Neural cell (in vitro differentiated cells): ENCODE results near the gene ABHD13. TPM values are rescaled to one million over a fixed set of nuclear protein-coding genes. Genes with fewer than 3 reads are reported as not detected.

ENCODE experiments used
- H2AFZ ChIP-seq: fragments of 200-600, 300-800 bp; sonication (generic), shearing (Covaris generic); 2 replicates; pipeline ENCODE4 v1.6.0; 2014; ENCODE audit warnings: low read depth, mild to moderate bottlenecking, antibody characterized with exemption, low read length, moderate library complexity
- H3F3A ChIP-seq: fragments of 200-600 bp; shearing (Covaris generic); 2 replicates; pipeline ENCODE4 v1.6.1; 2016; ENCODE audit warnings: mild to moderate bottlenecking, moderate library complexity, mixed read lengths, antibody characterized with exemption, low read length; ENCODE audit not compliant: insufficient read depth, poor library complexity, severe bottlenecking
- H3K27ac ChIP-seq: fragments of 200-600, 300-800 bp; sonication (generic), shearing (Covaris generic); 2 replicates; pipeline ENCODE4 v1.5.1; 2014; ENCODE audit warnings: mild to moderate bottlenecking, low read length, moderate library complexity
- H3K27me3 ChIP-seq: fragments of 300-800, 200-600 bp; sonication (generic), shearing (Covaris generic); 2 replicates; pipeline ENCODE4 v1.6.0; 2014; ENCODE audit warnings: mild to moderate bottlenecking, low read depth, low read length, moderate library complexity; ENCODE audit not compliant: insufficient read depth
- H3K36me3 ChIP-seq: fragments of 300-800, 200-600 bp; sonication (generic), shearing (Covaris generic); 2 replicates; pipeline ENCODE4 v1.5.1; 2014; ENCODE audit warnings: mild to moderate bottlenecking, antibody characterized with exemption, low read length, moderate library complexity; ENCODE audit not compliant: insufficient read depth
- H3K4me2 ChIP-seq: fragments of 300-800, 200-600 bp; sonication (generic), shearing (Covaris generic); 2 replicates; pipeline ENCODE4 v1.6.0; 2014; ENCODE audit warnings: mild to moderate bottlenecking, low read length
- H3K4me3 ChIP-seq: fragments of 300-800, 200-600 bp; sonication (generic), shearing (Covaris generic); 2 replicates; pipeline ENCODE4 v1.5.1; 2014; ENCODE audit warnings: mild to moderate bottlenecking, low read length, moderate library complexity
- H3K79me2 ChIP-seq: fragments of 200-600 bp; shearing (Covaris generic); replicated peaks from 2 replicates; pipeline ENCODE4 v1.6.0; 2014; ENCODE audit warnings: mild to moderate bottlenecking, low read length, moderate library complexity; ENCODE audit not compliant: insufficient read depth
- H3K9ac ChIP-seq: fragments of 300-800, 200-600 bp; sonication (generic), shearing (Covaris generic); 2 replicates; pipeline ENCODE4 v1.6.1; 2016; ENCODE audit warnings: mild to moderate bottlenecking, low read length, mixed read lengths
- H3K9me2 ChIP-seq: fragments of 200-600 bp; shearing (Covaris generic); 2 replicates; pipeline ENCODE4 v1.6.1; 2016; ENCODE audit warnings: mild to moderate bottlenecking, low read length, mixed read lengths; ENCODE audit not compliant: insufficient read depth
- H3K9me3 ChIP-seq: fragments of 200-600, 300-800 bp; sonication (generic), shearing (Covaris generic); 2 replicates; pipeline ENCODE4 v1.6.1; 2016; ENCODE audit warnings: mild to moderate bottlenecking, mixed run types, low read length, moderate library complexity, mixed read lengths
- H4K20me1 ChIP-seq: fragments of 200-600 bp; shearing (Covaris generic); 2 replicates; pipeline ENCODE4 v1.6.1; 2016; ENCODE audit warnings: mild to moderate bottlenecking, mixed run types; ENCODE audit not compliant: insufficient read depth
- CTCF ChIP-seq: fragments of 450-650 bp; IDR thresholded peaks from 2 replicates; pipeline ENCODE4 v1.5.1; 2014; ENCODE audit warnings: antibody characterized with exemption, mild to moderate bottlenecking, moderate library complexity; ENCODE audit not compliant: poor library complexity, severe bottlenecking
- EP300 ChIP-seq: fragments of 450-650 bp; conservative IDR thresholded peaks from 2 replicates; pipeline ENCODE4 v1.6.1; 2014; ENCODE audit warnings: antibody characterized with exemption, mild to moderate bottlenecking, moderate library complexity; ENCODE audit not compliant: poor library complexity, severe bottlenecking
- EZH2 ChIP-seq: fragments of 200-600, 300-800 bp; shearing (Covaris generic), sonication (generic); IDR thresholded peaks from 2 replicates; pipeline ENCODE4 v1.6.1; 2014; ENCODE audit warnings: antibody characterized with exemption, low read length, borderline replicate concordance, mild to moderate bottlenecking; ENCODE audit not compliant: insufficient read depth, poor library complexity, severe bottlenecking
- MXI1 ChIP-seq: fragments of 450-650 bp; conservative IDR thresholded peaks from 2 replicates; pipeline ENCODE4 v1.6.1; 2014; ENCODE audit warnings: antibody characterized with exemption, mild to moderate bottlenecking; ENCODE audit not compliant: poor library complexity, severe bottlenecking
- POLR2AphosphoS5 ChIP-seq: IDR thresholded peaks from 2 replicates; pipeline ENCODE4 v1.6.1; 2012
- RAD21 ChIP-seq: fragments of 450-650 bp; conservative IDR thresholded peaks from 2 replicates; pipeline ENCODE4 v1.6.1; 2014; ENCODE audit warnings: antibody characterized with exemption, mild to moderate bottlenecking, moderate library complexity
- SMC3 ChIP-seq: fragments of 450-650 bp; conservative IDR thresholded peaks from 2 replicates; pipeline ENCODE4 v1.6.1; 2014; ENCODE audit warnings: antibody characterized with exemption, mild to moderate bottlenecking, moderate library complexity; ENCODE audit not compliant: poor library complexity
- TAF1 ChIP-seq: IDR thresholded peaks from 2 replicates; pipeline ENCODE4 v1.6.1; 2012; ENCODE audit warnings: low read depth
- polyA plus RNA-seq: library from polyadenylated mRNA; depleted of rRNA; stranded (reverse); fragments of >200 nt; gene quantifications from 2 replicates; pipeline ENCODE4 v1.2.3, GENCODE V29; 2014
- TF ChIP-seq, protein P1 (sequence below): IDR thresholded peaks from 2 replicates; pipeline ENCODE4 v1.6.1; 2012; ENCODE audit warnings: borderline replicate concordance

ABHD13 gene
- polyA plus RNA-seq, 1 donor from 2014 or later, result 14.4 TPM

DNA sequence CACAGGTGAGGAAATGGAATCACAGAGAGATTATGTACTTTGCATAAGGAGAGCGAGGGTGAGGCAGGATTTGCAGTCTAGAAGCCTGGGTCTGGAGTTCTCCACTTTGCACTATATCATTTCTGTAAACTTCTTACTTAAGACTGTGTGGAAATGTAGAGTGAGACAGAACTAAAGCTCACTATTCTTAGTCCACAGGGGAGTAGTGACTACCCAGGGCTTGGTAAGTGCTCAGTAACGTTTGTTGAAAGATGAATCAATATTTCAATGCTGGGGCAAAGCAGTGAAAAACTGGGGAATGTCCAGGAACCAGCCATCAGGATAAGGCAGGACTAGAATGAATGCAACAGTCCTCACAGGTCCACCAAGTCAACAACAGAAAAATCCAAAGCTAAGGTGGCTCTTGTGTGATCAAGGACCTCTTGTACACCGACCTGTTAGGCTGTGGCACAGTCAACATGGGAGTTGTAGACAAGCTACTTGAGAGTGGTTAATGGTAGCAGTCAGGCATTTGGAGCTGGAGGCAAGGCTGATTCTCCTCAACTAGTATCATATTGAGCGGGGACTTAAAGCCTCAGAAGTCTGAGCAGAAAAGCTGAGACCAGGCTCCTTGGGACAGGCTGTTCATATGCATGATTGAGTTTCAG lies 50.4 kb downstream of the ABHD13 start:
- Histone ChIP-seq H2AFZ (no peak overlapping the region), H3K4me2 (no peak overlapping the region), H3K4me3 (no peak overlapping the region), H3K36me3 (no peaks in the 10 kb centered on the region), H3K27me3 (no peaks in the 10 kb centered on the region), H3K27ac (no peak overlapping the region), H3K79me2 (no peaks in the 10 kb centered on the region), H3K9me2 (no peaks in the 10 kb centered on the region), H3F3A (peaks cover 4% of the 10 kb centered on the region), H4K20me1 (no peaks in the 10 kb centered on the region), H3K9ac (no peak overlapping the region), H3K9me3 (no peaks in the 10 kb centered on the region)
- TF ChIP-seq CTCF (no peak), POLR2AphosphoS5 (no peak), RAD21 (no peak), TAF1 (no peak), MXI1 (no peak), SMC3 (no peak), EZH2 (no peak), EP300 (no peak)
- TF ChIP-seq, protein P1, sequence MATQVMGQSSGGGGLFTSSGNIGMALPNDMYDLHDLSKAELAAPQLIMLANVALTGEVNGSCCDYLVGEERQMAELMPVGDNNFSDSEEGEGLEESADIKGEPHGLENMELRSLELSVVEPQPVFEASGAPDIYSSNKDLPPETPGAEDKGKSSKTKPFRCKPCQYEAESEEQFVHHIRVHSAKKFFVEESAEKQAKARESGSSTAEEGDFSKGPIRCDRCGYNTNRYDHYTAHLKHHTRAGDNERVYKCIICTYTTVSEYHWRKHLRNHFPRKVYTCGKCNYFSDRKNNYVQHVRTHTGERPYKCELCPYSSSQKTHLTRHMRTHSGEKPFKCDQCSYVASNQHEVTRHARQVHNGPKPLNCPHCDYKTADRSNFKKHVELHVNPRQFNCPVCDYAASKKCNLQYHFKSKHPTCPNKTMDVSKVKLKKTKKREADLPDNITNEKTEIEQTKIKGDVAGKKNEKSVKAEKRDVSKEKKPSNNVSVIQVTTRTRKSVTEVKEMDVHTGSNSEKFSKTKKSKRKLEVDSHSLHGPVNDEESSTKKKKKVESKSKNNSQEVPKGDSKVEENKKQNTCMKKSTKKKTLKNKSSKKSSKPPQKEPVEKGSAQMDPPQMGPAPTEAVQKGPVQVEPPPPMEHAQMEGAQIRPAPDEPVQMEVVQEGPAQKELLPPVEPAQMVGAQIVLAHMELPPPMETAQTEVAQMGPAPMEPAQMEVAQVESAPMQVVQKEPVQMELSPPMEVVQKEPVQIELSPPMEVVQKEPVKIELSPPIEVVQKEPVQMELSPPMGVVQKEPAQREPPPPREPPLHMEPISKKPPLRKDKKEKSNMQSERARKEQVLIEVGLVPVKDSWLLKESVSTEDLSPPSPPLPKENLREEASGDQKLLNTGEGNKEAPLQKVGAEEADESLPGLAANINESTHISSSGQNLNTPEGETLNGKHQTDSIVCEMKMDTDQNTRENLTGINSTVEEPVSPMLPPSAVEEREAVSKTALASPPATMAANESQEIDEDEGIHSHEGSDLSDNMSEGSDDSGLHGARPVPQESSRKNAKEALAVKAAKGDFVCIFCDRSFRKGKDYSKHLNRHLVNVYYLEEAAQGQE, result no peak

DNA sequence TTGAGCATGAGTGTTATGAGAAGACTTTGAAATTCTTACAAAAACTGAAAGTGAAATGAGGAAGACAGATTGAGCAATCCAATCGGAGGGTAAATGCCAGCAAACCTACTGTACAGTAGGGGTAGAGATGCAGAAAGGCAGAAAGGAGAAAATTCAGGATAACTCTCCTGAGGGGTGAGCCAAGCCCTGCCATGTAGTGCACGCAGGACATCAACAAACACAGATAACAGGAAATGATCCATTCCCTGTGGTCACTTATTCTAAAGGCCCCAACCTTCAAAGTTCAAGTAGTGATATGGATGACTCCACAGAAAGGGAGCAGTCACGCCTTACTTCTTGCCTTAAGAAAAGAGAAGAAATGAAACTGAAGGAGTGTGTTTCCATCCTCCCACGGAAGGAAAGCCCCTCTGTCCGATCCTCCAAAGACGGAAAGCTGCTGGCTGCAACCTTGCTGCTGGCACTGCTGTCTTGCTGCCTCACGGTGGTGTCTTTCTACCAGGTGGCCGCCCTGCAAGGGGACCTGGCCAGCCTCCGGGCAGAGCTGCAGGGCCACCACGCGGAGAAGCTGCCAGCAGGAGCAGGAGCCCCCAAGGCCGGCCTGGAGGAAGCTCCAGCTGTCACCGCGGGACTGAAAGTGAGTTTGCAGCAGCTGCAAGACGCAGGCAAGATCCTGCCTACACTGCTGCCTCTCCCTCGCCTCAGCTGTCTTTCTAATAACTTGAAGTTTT lies 51.6 kb downstream of the ABHD13 start, which contains the start of gene TNFSF13B:
Gene TNFSF13B (plus strand): TSS at position 118 of the 728 bp plus-strand sequence. CDS start 178 bp downstream, at position 296.
- H3K9ac ChIP-seq, result no peak within 1 kb of the TSS
- no peaks in the 10 kb centered on the region for H3K9me2 ChIP-seq
- H3K27me3 ChIP-seq, result no peaks in the 10 kb centered on the region
- H2AFZ ChIP-seq, result no peak within 1 kb of the TSS
- H4K20me1 ChIP-seq, result no peaks in the 10 kb centered on the region
- no peak within 1 kb of the TSS for H3K27ac ChIP-seq
- H3K9me3 ChIP-seq, result no peaks in the 10 kb centered on the region
- peaks cover 4% of the 10 kb centered on the region for H3F3A ChIP-seq
- H3K36me3 ChIP-seq, result no peaks in the 10 kb centered on the region
- TF ChIP-seq RAD21 (no peak), EP300 (no peak), SMC3 (no peak), MXI1 (no peak), POLR2AphosphoS5 (no peak), TAF1 (no peak), CTCF (no peak), EZH2 (no peak)
- no peaks in the 10 kb centered on the region for H3K79me2 ChIP-seq
- H3K4me3 ChIP-seq, result no peak within 1 kb of the TSS
- no peak within 1 kb of the TSS for H3K4me2 ChIP-seq
